GM18502 (cell line): ENCODE measurements around the gene FBXL22.

Experiments
- ATAC-seq: cut with Tn5 transposase; IDR thresholded peaks from one replicate; pipeline ENCODE4 v1.9.1; 2021; ENCODE audit warnings: mild to moderate bottlenecking; ENCODE audit not compliant: unreplicated experiment, poor library complexity

Gene FBXL22

GRCh38 chr15:63588826-63589225 lies 8.4 kb upstream of the FBXL22 start:
- no peak for ATAC-seq

- no peak for ATAC-seq
These were observed 3.2 kb upstream of the FBXL22 start for GRCh38 chr15:63593705-63594671.

GRCh38 chr15:63595065-63595464 lies 2.1 kb upstream of the FBXL22 start:
- no peak for ATAC-seq

GRCh38 chr15:63595688-63596087 lies 1.5 kb upstream of the FBXL22 start:
- ATAC-seq: no peak

GRCh38 chr15:63596676-63597037 lies 530 bp upstream of the FBXL22 start:
- ATAC-seq: no peak

- ATAC-seq: no peak
These were observed 634 bp downstream of the FBXL22 start for GRCh38 chr15:63597821-63598220.

GRCh38 chr15:63598473-63599400 lies 1.6 kb downstream of the FBXL22 start:
- ATAC-seq: no peak

- ATAC-seq: no peak
These were observed 2.3 kb downstream of the FBXL22 start for GRCh38 chr15:63599401-63600000.

- peak; percentile 12 for ATAC-seq
These were observed 2.9 kb downstream of the FBXL22 start for GRCh38 chr15:63600001-63600615.

GRCh38 chr15:63600616-63601025 lies 3.4 kb downstream of the FBXL22 start:
- ATAC-seq: peak; percentile 67

- peak; percentile 13 for ATAC-seq
These were observed 4.0 kb downstream of the FBXL22 start for GRCh38 chr15:63601026-63601703.

- ATAC-seq: no peak
These were observed 4.6 kb downstream of the FBXL22 start for GRCh38 chr15:63601704-63602185.

GRCh38 chr15:63602595-63602994 lies 5.4 kb downstream of the FBXL22 start:
- ATAC-seq: no peak

GRCh38 chr15:63603516-63603915 lies 6.3 kb downstream of the FBXL22 start:
- ATAC-seq: no peak

GRCh38 chr15:63604281-63604680 lies 7.1 kb downstream of the FBXL22 start:
- no peak for ATAC-seq

GRCh38 chr15:63605036-63605435 lies 7.8 kb downstream of the FBXL22 start:
- no peak for ATAC-seq

- ATAC-seq: no peak
These were observed 8.6 kb downstream of the FBXL22 start for GRCh38 chr15:63605816-63606215.

GRCh38 chr15:63606308-63606707 lies 9.1 kb downstream of the FBXL22 start:
- ATAC-seq: no peak

- no peak for ATAC-seq
These were observed 11.8 kb downstream of the FBXL22 start for GRCh38 chr15:63608989-63609388.
